HepG2 (cell line): ENCODE measurements around the gene PPP6R2. TPM values are rescaled to one million over a fixed set of nuclear protein-coding genes. Genes with fewer than 3 reads are reported as not detected.

Experiments
- FOSL2 ChIP-seq: sonication (generic); formaldehyde crosslinking; IDR thresholded peaks from 2 replicates; pipeline ENCODE4 v1.4.0; 2020; ENCODE audit warnings: missing genetic modification reagents
- GATAD2A ChIP-seq: IDR thresholded peaks from 2 replicates; pipeline ENCODE4 v1.6.1; 2016
- MTA3 ChIP-seq: sonication (generic); formaldehyde crosslinking; IDR thresholded peaks from 2 replicates; pipeline ENCODE4 v1.4.0; 2020; ENCODE audit warnings: missing genetic modification reagents
- POLR2G ChIP-seq: fragments of 200-400 bp; formaldehyde crosslinking; IDR thresholded peaks from 2 replicates; pipeline ENCODE4 v1.6.1; 2018; ENCODE audit warnings: mild to moderate bottlenecking, low read depth, low read length, moderate library complexity
- SKI ChIP-seq: fragments of 450-650 bp; IDR thresholded peaks from one replicate; pipeline ENCODE4 v1.6.1; 2018; ENCODE audit warnings: mild to moderate bottlenecking; ENCODE audit not compliant: partially characterized antibody
- SMARCC2 ChIP-seq: fragments of 450-650 bp; IDR thresholded peaks from 2 replicates; pipeline ENCODE4 v1.6.1; 2017; ENCODE audit warnings: antibody characterized with exemption, mild to moderate bottlenecking
- TERF1 ChIP-seq: sonication (generic); formaldehyde crosslinking; IDR thresholded peaks from 2 replicates; pipeline ENCODE4 v1.8.0; 2022; ENCODE audit warnings: mild to moderate bottlenecking, missing genetic modification reagents, moderate library complexity
- ZBTB1 ChIP-seq: sonication (generic); formaldehyde crosslinking; IDR thresholded peaks from 2 replicates; pipeline ENCODE4 v1.4.0; 2020; ENCODE audit warnings: missing genetic modification reagents, borderline replicate concordance
- ZBTB21 ChIP-seq: sonication (generic); formaldehyde crosslinking; IDR thresholded peaks from 2 replicates; pipeline ENCODE4 v1.4.0; 2020; ENCODE audit warnings: missing genetic modification reagents
- ZBTB3 ChIP-seq: sonication (generic); formaldehyde crosslinking; IDR thresholded peaks from 2 replicates; pipeline ENCODE4 v1.4.0; 2020; ENCODE audit warnings: low read depth, mild to moderate bottlenecking, moderate library complexity, missing genetic modification reagents, borderline replicate concordance
- ZNF251 ChIP-seq: sonication (generic); formaldehyde crosslinking; IDR thresholded peaks from 2 replicates; pipeline ENCODE4 v1.9.0; 2021; ENCODE audit warnings: mild to moderate bottlenecking, missing genetic modification reagents
- ZNF3 ChIP-seq: IDR thresholded peaks from 2 replicates; pipeline ENCODE4 v1.7.0; 2017; ENCODE audit warnings: inconsistent platforms
- ZNF34 ChIP-seq: sonication (generic); formaldehyde crosslinking; IDR thresholded peaks from 2 replicates; pipeline ENCODE4 v1.4.0; 2020; ENCODE audit warnings: mild to moderate bottlenecking, missing genetic modification reagents, borderline replicate concordance
- ZNF382 ChIP-seq: sonication (generic); formaldehyde crosslinking; IDR thresholded peaks from 2 replicates; pipeline ENCODE4 v1.5.0; 2020; ENCODE audit warnings: missing genetic modification reagents, mild to moderate bottlenecking, borderline replicate concordance
- ZNF660 ChIP-seq: sonication (generic); formaldehyde crosslinking; IDR thresholded peaks from 2 replicates; pipeline ENCODE4 v1.5.1; 2020; ENCODE audit warnings: mild to moderate bottlenecking, low read depth, missing genetic modification reagents, borderline replicate concordance
- ZNF737 ChIP-seq: sonication (generic); formaldehyde crosslinking; IDR thresholded peaks from 2 replicates; pipeline ENCODE4 v1.5.0; 2020; ENCODE audit warnings: missing genetic modification reagents, mild to moderate bottlenecking, borderline replicate concordance
- ZNF777 ChIP-seq: sonication (generic); formaldehyde crosslinking; IDR thresholded peaks from 2 replicates; pipeline ENCODE4 v1.4.0; 2020; ENCODE audit warnings: missing genetic modification reagents
- ZSCAN22 ChIP-seq: sonication (generic); formaldehyde crosslinking; IDR thresholded peaks from 2 replicates; pipeline ENCODE4 v1.4.0; 2020; ENCODE audit warnings: mild to moderate bottlenecking, missing genetic modification reagents
- polyA plus RNA-seq, 8 experiments: library from polyadenylated mRNA; depleted of rRNA in 3 of 8; stranded (reverse) in 7 of 8; unstranded in 1 of 8; fragments of >200 nt; fragmentation: Illumina TruSeq in 4 of 8; extraction: Trizol in 4 of 8; gene quantifications; 2 replicates each; pipeline versions ENCODE4 v1.2.1 to v1.2.3, GENCODE V29; 2011 to 2016; ENCODE audit warnings: low read depth in 4 of 8, missing spikeins in 1 of 8, mixed read lengths in 1 of 8; ENCODE audit not compliant: insufficient read depth in 1 of 8
- total RNA-seq, 5 experiments: library from RNA; depleted of rRNA; stranded (reverse); fragments of >200 nt; fragmentation: Illumina TruSeq; extraction: Trizol; gene quantifications; 2 replicates each; pipeline ENCODE4 v1.2.3, GENCODE V29; 2016; ENCODE audit warnings: low read depth in 1 of 5
- TF ChIP-seq, protein P1 (sequence below): IDR thresholded peaks from 2 replicates; pipeline ENCODE4 v1.6.1; 2016; ENCODE audit warnings: missing compliant biosample characterization, missing genetic modification reagents, borderline replicate concordance
- TF ChIP-seq, protein P2 (sequence below): sonication (generic); formaldehyde crosslinking; IDR thresholded peaks from 2 replicates; pipeline ENCODE4 v1.5.0; 2020; ENCODE audit warnings: mild to moderate bottlenecking, missing genetic modification reagents, borderline replicate concordance
- TF ChIP-seq, protein P3 (sequence below): sonication (generic); formaldehyde crosslinking; IDR thresholded peaks from 2 replicates; pipeline ENCODE4 v1.5.0; 2020; ENCODE audit warnings: mild to moderate bottlenecking, missing genetic modification reagents

PPP6R2 gene
- total and polyA plus RNA-seq, 2 of the 13 experiments (the other 11 are each of a cell fraction or from before 2014, with no cell fraction given) = 55.0 to 102 TPM

DNA sequence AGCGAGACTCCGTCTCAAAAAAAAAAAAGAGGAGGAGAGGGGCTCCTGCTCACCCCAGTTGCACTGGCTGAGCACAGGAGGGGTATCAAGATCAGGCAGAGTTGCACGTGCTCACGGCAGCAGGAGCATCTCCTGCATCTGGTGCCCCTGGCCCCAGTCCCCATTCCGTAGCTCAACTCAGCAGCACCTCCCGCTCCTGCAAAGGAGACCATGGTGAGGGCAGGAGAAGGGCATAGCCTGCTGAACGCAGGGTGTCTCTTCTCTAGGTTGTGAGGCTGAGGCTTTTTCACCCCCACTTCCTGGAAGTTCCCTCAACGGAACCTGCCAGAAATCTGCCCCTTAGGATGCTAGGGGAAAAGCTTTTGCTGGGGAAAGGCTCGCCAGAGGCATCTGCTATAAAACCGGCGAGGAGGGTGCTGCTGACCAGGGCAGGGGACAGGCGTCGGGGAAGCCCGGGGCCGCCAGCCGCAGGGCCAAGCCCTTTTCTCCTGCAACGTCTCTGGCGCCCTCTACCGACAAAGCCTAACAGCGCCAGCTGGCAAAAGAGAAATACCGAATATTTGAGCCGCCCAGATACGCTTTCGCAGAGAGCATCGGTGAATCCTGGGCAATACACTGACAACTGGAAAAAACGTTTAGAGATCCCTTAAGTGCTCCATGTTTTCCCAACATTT lies 1.0 kb upstream of the PPP6R2 start (continued):
- TF ChIP-seq FOSL2 (CRISPR knock-in tag) (peak; percentile 32; the same call in 1 of the 2 replicates), POLR2G (no peak), ZNF3 (CRISPR knock-in tag) (no peak), ZNF382 (CRISPR knock-in tag) (no peak), ZNF251 (no peak), ZBTB1 (no peak), ZBTB3 (CRISPR knock-in tag) (0 out of 2 replicates have a peak, but pooled peaks have one; percentile 4), ZNF737 (CRISPR knock-in tag) (no peak), SMARCC2 (no peak), MTA3 (CRISPR knock-in tag) (no peak), ZNF660 (no peak), SKI (no peak), ZBTB21 (CRISPR knock-in tag) (no peak), ZSCAN22 (CRISPR knock-in tag) (no peak), ZNF777 (CRISPR knock-in tag) (peak; percentile 84), TERF1 (CRISPR knock-in tag) (no peak), GATAD2A (peak; percentile 48; the same call in 1 of the 2 replicates), ZNF34 (CRISPR knock-in tag) (no peak)
- TF ChIP-seq, protein P1, sequence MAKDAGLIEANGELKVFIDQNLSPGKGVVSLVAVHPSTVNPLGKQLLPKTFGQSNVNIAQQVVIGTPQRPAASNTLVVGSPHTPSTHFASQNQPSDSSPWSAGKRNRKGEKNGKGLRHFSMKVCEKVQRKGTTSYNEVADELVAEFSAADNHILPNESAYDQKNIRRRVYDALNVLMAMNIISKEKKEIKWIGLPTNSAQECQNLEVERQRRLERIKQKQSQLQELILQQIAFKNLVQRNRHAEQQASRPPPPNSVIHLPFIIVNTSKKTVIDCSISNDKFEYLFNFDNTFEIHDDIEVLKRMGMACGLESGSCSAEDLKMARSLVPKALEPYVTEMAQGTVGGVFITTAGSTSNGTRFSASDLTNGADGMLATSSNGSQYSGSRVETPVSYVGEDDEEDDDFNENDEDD (CRISPR knock-in tag) = 0 out of 2 replicates have a peak, but pooled peaks have one; percentile 28
- TF ChIP-seq, protein P2, sequence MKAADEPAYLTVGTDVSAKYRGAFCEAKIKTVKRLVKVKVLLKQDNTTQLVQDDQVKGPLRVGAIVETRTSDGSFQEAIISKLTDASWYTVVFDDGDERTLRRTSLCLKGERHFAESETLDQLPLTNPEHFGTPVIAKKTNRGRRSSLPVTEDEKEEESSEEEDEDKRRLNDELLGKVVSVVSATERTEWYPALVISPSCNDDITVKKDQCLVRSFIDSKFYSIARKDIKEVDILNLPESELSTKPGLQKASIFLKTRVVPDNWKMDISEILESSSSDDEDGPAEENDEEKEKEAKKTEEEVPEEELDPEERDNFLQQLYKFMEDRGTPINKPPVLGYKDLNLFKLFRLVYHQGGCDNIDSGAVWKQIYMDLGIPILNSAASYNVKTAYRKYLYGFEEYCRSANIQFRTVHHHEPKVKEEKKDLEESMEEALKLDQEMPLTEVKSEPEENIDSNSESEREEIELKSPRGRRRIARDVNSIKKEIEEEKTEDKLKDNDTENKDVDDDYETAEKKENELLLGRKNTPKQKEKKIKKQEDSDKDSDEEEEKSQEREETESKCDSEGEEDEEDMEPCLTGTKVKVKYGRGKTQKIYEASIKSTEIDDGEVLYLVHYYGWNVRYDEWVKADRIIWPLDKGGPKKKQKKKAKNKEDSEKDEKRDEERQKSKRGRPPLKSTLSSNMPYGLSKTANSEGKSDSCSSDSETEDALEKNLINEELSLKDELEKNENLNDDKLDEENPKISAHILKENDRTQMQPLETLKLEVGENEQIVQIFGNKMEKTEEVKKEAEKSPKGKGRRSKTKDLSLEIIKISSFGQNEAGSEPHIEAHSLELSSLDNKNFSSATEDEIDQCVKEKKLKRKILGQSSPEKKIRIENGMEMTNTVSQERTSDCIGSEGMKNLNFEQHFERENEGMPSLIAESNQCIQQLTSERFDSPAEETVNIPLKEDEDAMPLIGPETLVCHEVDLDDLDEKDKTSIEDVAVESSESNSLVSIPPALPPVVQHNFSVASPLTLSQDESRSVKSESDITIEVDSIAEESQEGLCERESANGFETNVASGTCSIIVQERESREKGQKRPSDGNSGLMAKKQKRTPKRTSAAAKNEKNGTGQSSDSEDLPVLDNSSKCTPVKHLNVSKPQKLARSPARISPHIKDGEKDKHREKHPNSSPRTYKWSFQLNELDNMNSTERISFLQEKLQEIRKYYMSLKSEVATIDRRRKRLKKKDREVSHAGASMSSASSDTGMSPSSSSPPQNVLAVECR (CRISPR knock-in tag) = peak; percentile 64
- TF ChIP-seq, protein P3, sequence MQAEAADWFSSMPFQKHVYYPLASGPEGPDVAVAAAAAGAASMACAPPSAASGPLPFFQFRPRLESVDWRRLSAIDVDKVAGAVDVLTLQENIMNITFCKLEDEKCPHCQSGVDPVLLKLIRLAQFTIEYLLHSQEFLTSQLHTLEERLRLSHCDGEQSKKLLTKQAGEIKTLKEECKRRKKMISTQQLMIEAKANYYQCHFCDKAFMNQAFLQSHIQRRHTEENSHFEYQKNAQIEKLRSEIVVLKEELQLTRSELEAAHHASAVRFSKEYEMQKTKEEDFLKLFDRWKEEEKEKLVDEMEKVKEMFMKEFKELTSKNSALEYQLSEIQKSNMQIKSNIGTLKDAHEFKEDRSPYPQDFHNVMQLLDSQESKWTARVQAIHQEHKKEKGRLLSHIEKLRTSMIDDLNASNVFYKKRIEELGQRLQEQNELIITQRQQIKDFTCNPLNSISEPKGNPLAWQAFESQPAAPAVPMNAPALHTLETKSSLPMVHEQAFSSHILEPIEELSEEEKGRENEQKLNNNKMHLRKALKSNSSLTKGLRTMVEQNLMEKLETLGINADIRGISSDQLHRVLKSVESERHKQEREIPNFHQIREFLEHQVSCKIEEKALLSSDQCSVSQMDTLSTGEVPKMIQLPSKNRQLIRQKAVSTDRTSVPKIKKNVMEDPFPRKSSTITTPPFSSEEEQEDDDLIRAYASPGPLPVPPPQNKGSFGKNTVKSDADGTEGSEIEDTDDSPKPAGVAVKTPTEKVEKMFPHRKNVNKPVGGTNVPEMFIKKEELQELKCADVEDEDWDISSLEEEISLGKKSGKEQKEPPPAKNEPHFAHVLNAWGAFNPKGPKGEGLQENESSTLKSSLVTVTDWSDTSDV (CRISPR knock-in tag) = 0 out of 2 replicates have a peak, but pooled peaks have one; percentile 67
